WTC11 (cell line): Measurements from ENCODE around the gene HLF. TPM values are rescaled to one million over a fixed set of nuclear protein-coding genes. Genes with fewer than 3 reads are reported as not detected.

ENCODE experiments used
- ATAC-seq: fragments of 200-7000 bp; cut with Tn5 transposase; 2 replicates; pipeline ENCODE4 v1.10.0; 2021; ENCODE audit warnings: mild to moderate bottlenecking, moderate library complexity
- CTCF ChIA-PET: fragments of 300-600 bp; sonication (Branson Sonifier 250); formaldehyde crosslinking; loops from one replicate; lab custom pipeline; 2021; ENCODE audit warnings: antibody characterized with exemption; lab: Charles Lee
- POLR2A ChIA-PET: fragments of 350-600 bp; sonication (Branson Sonifier 250); formaldehyde crosslinking; loops from one replicate; lab custom pipeline; 2021; ENCODE audit warnings: antibody characterized with exemption; lab: Charles Lee
- DNase-seq: peaks from one replicate; pipeline ENCODE4 v3.0.0; 2021; ENCODE audit warnings: low spot score
- H3K27ac Mint-ChIP-seq: 2 replicates; pipeline ENCODE4 v1.8.0; 2021; ENCODE audit warnings: mixed read lengths
- H3K27me3 Mint-ChIP-seq: 2 replicates; pipeline ENCODE4 v1.8.0; 2021; ENCODE audit warnings: low read depth, mild to moderate bottlenecking, moderate library complexity, mixed read lengths
- H3K36me3 Mint-ChIP-seq: 2 replicates; pipeline ENCODE4 v1.8.0; 2021; ENCODE audit warnings: mixed read lengths
- H3K4me1 Mint-ChIP-seq: 2 replicates; pipeline ENCODE4 v1.8.0; 2022; ENCODE audit warnings: mixed read lengths
- H3K4me3 Mint-ChIP-seq: 2 replicates; pipeline ENCODE4 v1.8.0; 2021; ENCODE audit warnings: mild to moderate bottlenecking, moderate library complexity, mixed read lengths
- H3K9me3 Mint-ChIP-seq: 2 replicates; pipeline ENCODE4 v1.8.0; 2021; ENCODE audit warnings: mixed read lengths
- ATF1 ChIP-seq: sonication (generic); formaldehyde crosslinking; IDR thresholded peaks from 2 replicates; pipeline ENCODE4 v1.8.1; 2023; ENCODE audit warnings: mild to moderate bottlenecking, moderate library complexity, missing genetic modification reagents
- CREB1 ChIP-seq: sonication (generic); formaldehyde crosslinking; IDR thresholded peaks from 2 replicates; pipeline ENCODE4 v1.8.0; 2023; ENCODE audit warnings: mild to moderate bottlenecking, missing genetic modification reagents
- ELF4 ChIP-seq: sonication (generic); formaldehyde crosslinking; IDR thresholded peaks from 2 replicates; pipeline ENCODE4 v1.8.1; 2022; ENCODE audit warnings: low read depth, mild to moderate bottlenecking, moderate library complexity, missing genetic modification reagents
- FOXK1 ChIP-seq: sonication (generic); formaldehyde crosslinking; IDR thresholded peaks from 2 replicates; pipeline ENCODE4 v1.8.0; 2022; ENCODE audit warnings: mild to moderate bottlenecking, moderate library complexity, missing genetic modification reagents
- NFATC4 ChIP-seq: fragments of 250-450 bp; sonication (Bioruptor Pico); IDR thresholded peaks from 2 replicates; pipeline ENCODE4 v1.9.0; 2021; ENCODE audit warnings: mild to moderate bottlenecking
- OVOL2 ChIP-seq: fragments of 250-450 bp; sonication (Bioruptor Pico); IDR thresholded peaks from 2 replicates; pipeline ENCODE4 v1.9.0; 2021; ENCODE audit warnings: mild to moderate bottlenecking, borderline replicate concordance
- RELA ChIP-seq: sonication (generic); formaldehyde crosslinking; IDR thresholded peaks from 2 replicates; pipeline ENCODE4 v1.8.1; 2022; ENCODE audit warnings: missing genetic modification reagents, mild to moderate bottlenecking, borderline replicate concordance
- SP1 ChIP-seq: sonication (generic); formaldehyde crosslinking; conservative IDR thresholded peaks from 2 replicates; pipeline ENCODE4 v1.8.1; 2022; ENCODE audit warnings: missing genetic modification reagents
- ZNF396 ChIP-seq: fragments of 250-450 bp; sonication (Bioruptor Pico); IDR thresholded peaks from 2 replicates; pipeline ENCODE4 v1.8.0; 2021; ENCODE audit warnings: mild to moderate bottlenecking, moderate library complexity, borderline replicate concordance
- total RNA-seq: library from RNA; stranded (reverse); gene quantifications from 3 replicates; pipeline ENCODE4 v1.2.3, GENCODE V29; 2021
- TF ChIP-seq, protein P1 (sequence below): sonication (generic); formaldehyde crosslinking; IDR thresholded peaks from 2 replicates; pipeline ENCODE4 v1.8.1; 2023; ENCODE audit warnings: mild to moderate bottlenecking, missing genetic modification reagents, borderline replicate concordance
- TF ChIP-seq, protein P2 (sequence below): fragments of 250-450 bp; sonication (Bioruptor Pico); IDR thresholded peaks from 2 replicates; pipeline ENCODE4 v1.9.0; 2021; ENCODE audit warnings: mild to moderate bottlenecking
- TF ChIP-seq, protein P3 (sequence below): sonication (generic); formaldehyde crosslinking; IDR thresholded peaks from 2 replicates; pipeline ENCODE4 v1.8.0; 2022; ENCODE audit warnings: missing genetic modification reagents
- TF ChIP-seq, protein P4 (sequence below): fragments of 250-450 bp; sonication (Bioruptor Pico); IDR thresholded peaks from 2 replicates; pipeline ENCODE4 v2.1.2; 2022; ENCODE audit warnings: mild to moderate bottlenecking, moderate library complexity

Gene HLF
- total RNA-seq, 1 experiment from 2014 or later, result 0.31 TPM

DNA sequence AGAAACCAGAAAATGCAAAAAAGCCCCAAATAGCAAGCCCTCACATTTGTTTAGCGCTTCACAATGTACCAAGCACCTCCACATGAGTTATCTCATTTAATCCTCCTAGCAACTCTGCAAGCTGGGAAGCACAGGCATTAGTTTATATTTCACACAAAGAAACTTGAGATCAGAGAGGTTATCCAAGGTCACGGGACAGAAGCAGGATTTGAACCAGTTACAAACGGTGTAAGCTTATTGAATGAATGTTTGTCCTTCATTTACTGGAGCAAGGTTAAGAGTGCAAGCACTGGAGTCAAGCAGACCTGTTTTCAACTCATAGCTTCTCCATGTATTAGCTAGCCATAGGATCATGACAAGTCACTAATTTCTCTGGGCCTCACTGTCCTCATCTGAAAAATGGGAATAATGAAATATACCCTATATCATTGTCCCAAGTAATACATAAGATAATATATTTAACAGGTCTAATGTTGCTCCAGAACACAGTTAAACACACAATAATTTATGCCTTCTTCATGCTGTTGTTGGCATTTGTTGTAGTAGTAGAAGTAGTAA is 6.1 kb upstream of the HLF start (continued):
- TF ChIP-seq, protein P1, sequence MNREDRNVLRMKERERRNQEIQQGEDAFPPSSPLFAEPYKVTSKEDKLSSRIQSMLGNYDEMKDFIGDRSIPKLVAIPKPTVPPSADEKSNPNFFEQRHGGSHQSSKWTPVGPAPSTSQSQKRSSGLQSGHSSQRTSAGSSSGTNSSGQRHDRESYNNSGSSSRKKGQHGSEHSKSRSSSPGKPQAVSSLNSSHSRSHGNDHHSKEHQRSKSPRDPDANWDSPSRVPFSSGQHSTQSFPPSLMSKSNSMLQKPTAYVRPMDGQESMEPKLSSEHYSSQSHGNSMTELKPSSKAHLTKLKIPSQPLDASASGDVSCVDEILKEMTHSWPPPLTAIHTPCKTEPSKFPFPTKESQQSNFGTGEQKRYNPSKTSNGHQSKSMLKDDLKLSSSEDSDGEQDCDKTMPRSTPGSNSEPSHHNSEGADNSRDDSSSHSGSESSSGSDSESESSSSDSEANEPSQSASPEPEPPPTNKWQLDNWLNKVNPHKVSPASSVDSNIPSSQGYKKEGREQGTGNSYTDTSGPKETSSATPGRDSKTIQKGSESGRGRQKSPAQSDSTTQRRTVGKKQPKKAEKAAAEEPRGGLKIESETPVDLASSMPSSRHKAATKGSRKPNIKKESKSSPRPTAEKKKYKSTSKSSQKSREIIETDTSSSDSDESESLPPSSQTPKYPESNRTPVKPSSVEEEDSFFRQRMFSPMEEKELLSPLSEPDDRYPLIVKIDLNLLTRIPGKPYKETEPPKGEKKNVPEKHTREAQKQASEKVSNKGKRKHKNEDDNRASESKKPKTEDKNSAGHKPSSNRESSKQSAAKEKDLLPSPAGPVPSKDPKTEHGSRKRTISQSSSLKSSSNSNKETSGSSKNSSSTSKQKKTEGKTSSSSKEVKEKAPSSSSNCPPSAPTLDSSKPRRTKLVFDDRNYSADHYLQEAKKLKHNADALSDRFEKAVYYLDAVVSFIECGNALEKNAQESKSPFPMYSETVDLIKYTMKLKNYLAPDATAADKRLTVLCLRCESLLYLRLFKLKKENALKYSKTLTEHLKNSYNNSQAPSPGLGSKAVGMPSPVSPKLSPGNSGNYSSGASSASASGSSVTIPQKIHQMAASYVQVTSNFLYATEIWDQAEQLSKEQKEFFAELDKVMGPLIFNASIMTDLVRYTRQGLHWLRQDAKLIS, result no peak
- no peak for TF ChIP-seq ATF1 (CRISPR knock-in tag)

DNA sequence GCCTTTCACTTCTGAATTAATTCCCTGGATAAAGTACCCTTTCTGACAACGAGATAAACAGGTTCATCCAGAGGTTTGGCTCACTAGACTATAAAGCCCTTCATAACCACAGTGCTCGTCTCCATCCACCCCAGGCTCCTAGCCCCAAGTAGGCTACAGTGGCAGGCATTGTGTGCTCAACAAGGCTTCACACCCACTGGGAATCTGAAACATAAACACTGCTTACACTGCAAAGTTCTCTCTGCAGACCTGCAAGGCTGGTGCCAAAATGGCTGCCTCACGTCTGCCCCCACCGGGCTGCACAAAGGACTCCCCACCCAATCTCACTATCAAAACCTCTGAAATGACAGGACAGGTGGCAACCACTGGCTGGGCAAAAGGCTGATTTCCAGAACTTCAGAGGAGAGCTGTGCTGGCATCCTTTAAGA is 5.1 kb upstream of the HLF start:
- Mint-ChIP-seq H3K27me3 (peaks cover 45% of the 10 kb centered on the region), H3K9me3 (peaks cover 9% of the 10 kb centered on the region), H3K4me3 (no peak overlapping the region), H3K27ac (no peak overlapping the region), H3K4me1 (peaks cover 17% of the 10 kb centered on the region), H3K36me3 (no peaks in the 10 kb centered on the region)
- POLR2A ChIA-PET, result no interaction called here
- no peak for TF ChIP-seq ELF4 (CRISPR knock-in tag)
- no peak for TF ChIP-seq SP1
- no peak for TF ChIP-seq OVOL2 (CRISPR knock-in tag)
- TF ChIP-seq CREB1, result no peak
- no peak for TF ChIP-seq FOXK1
- TF ChIP-seq, protein P2, sequence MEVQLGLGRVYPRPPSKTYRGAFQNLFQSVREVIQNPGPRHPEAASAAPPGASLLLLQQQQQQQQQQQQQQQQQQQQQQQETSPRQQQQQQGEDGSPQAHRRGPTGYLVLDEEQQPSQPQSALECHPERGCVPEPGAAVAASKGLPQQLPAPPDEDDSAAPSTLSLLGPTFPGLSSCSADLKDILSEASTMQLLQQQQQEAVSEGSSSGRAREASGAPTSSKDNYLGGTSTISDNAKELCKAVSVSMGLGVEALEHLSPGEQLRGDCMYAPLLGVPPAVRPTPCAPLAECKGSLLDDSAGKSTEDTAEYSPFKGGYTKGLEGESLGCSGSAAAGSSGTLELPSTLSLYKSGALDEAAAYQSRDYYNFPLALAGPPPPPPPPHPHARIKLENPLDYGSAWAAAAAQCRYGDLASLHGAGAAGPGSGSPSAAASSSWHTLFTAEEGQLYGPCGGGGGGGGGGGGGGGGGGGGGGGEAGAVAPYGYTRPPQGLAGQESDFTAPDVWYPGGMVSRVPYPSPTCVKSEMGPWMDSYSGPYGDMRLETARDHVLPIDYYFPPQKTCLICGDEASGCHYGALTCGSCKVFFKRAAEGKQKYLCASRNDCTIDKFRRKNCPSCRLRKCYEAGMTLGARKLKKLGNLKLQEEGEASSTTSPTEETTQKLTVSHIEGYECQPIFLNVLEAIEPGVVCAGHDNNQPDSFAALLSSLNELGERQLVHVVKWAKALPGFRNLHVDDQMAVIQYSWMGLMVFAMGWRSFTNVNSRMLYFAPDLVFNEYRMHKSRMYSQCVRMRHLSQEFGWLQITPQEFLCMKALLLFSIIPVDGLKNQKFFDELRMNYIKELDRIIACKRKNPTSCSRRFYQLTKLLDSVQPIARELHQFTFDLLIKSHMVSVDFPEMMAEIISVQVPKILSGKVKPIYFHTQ (CRISPR knock-in tag), result no peak
- TF ChIP-seq, protein P3, sequence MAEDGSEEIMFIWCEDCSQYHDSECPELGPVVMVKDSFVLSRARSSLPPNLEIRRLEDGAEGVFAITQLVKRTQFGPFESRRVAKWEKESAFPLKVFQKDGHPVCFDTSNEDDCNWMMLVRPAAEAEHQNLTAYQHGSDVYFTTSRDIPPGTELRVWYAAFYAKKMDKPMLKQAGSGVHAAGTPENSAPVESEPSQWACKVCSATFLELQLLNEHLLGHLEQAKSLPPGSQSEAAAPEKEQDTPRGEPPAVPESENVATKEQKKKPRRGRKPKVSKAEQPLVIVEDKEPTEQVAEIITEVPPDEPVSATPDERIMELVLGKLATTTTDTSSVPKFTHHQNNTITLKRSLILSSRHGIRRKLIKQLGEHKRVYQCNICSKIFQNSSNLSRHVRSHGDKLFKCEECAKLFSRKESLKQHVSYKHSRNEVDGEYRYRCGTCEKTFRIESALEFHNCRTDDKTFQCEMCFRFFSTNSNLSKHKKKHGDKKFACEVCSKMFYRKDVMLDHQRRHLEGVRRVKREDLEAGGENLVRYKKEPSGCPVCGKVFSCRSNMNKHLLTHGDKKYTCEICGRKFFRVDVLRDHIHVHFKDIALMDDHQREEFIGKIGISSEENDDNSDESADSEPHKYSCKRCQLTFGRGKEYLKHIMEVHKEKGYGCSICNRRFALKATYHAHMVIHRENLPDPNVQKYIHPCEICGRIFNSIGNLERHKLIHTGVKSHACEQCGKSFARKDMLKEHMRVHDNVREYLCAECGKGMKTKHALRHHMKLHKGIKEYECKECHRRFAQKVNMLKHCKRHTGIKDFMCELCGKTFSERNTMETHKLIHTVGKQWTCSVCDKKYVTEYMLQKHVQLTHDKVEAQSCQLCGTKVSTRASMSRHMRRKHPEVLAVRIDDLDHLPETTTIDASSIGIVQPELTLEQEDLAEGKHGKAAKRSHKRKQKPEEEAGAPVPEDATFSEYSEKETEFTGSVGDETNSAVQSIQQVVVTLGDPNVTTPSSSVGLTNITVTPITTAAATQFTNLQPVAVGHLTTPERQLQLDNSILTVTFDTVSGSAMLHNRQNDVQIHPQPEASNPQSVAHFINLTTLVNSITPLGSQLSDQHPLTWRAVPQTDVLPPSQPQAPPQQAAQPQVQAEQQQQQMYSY (CRISPR knock-in tag), result no peak
- TF ChIP-seq, protein P4, sequence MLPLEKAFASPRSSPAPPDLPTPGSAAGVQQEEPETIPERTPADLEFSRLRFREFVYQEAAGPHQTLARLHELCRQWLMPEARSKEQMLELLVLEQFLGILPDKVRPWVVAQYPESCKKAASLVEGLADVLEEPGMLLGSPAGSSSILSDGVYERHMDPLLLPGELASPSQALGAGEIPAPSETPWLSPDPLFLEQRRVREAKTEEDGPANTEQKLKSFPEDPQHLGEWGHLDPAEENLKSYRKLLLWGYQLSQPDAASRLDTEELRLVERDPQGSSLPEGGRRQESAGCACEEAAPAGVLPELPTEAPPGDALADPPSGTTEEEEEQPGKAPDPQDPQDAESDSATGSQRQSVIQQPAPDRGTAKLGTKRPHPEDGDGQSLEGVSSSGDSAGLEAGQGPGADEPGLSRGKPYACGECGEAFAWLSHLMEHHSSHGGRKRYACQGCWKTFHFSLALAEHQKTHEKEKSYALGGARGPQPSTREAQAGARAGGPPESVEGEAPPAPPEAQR (CRISPR knock-in tag), result no peak
- TF ChIP-seq ZNF396 (CRISPR knock-in tag), result no peak
- TF ChIP-seq NFATC4 (CRISPR knock-in tag), result no peak
- TF ChIP-seq RELA, result no peak
- CTCF ChIA-PET, result no interaction called here
- DNase-seq (no peak), ATAC-seq (no peak)
